GM11168 (cell line): ENCODE results near the gene MIA2.
"Not testable (repeated sequence)": the region's sequence is repeated elsewhere in the genome, so short reads cannot be mapped to it uniquely, and the experiment has no call there.

ENCODE experiments used
- in situ Hi-C: fragments of 300-500 bp; cut with MboI; formaldehyde crosslinking; loops from one replicate; pipeline ENCODE4 v1.12.0; 2022; ENCODE audit warnings: low sequenced_read_pairs; ENCODE audit not compliant: unreplicated experiment

Gene MIA2

GRCh38 chr14:39233680-39234326 lies at the start of gene MIA2:
Gene MIA2, plus strand, starts transcription at chr14:39233915. Its CDS starts 200 bp downstream, at chr14:39234115.
- in situ Hi-C loops: no loop called here

- in situ Hi-C loops: no loop called here
Measured at GRCh38 chr14:39184628-39185255, 49.0 kb upstream of the MIA2 start.

GRCh38 chr14:39185256-39186049 lies 48.3 kb upstream of the MIA2 start:
- in situ Hi-C loops: no loop called here

- in situ Hi-C loops: no loop called here
Measured at GRCh38 chr14:39186941-39187525, 46.7 kb upstream of the MIA2 start.

GRCh38 chr14:39203659-39204606 lies 29.8 kb upstream of the MIA2 start:
- in situ Hi-C loops: no loop called here

- in situ Hi-C loops: not testable (repeated sequence)
Measured at GRCh38 chr14:39207430-39207829, 26.3 kb upstream of the MIA2 start.

GRCh38 chr14:39211109-39211741 lies 22.5 kb upstream of the MIA2 start:
- in situ Hi-C loops: no loop called here

- in situ Hi-C loops: no loop called here
Measured at GRCh38 chr14:39212034-39212433, 21.7 kb upstream of the MIA2 start.

- in situ Hi-C loops: no loop called here
Measured at GRCh38 chr14:39212693-39213092, 21.0 kb upstream of the MIA2 start.

- in situ Hi-C loops: no loop called here
Measured at GRCh38 chr14:39217214-39217879, 16.4 kb upstream of the MIA2 start.

- in situ Hi-C loops: no loop called here
Measured at GRCh38 chr14:39218171-39218769, 15.4 kb upstream of the MIA2 start.

GRCh38 chr14:39219075-39219499 lies 14.6 kb upstream of the MIA2 start:
- in situ Hi-C loops: no loop called here

GRCh38 chr14:39220473-39220872 lies 13.2 kb upstream of the MIA2 start:
- in situ Hi-C loops: not testable (repeated sequence)

GRCh38 chr14:39228044-39228443 lies 5.7 kb upstream of the MIA2 start:
- in situ Hi-C loops: no loop called here

GRCh38 chr14:39228509-39229221 lies 5.0 kb upstream of the MIA2 start:
- in situ Hi-C loops: no loop called here

- in situ Hi-C loops: no loop called here
Measured at GRCh38 chr14:39229222-39229543, 4.5 kb upstream of the MIA2 start.

- in situ Hi-C loops: no loop called here
Measured at GRCh38 chr14:39229601-39230110, 4.1 kb upstream of the MIA2 start.
